OCI-LY1 (cell line): ENCODE results near the gene CNTNAP2.

Experiments
- CTCF ChIP-seq: fragments of 200-600 bp; sonication (generic), shearing (Covaris generic); IDR thresholded peaks from 2 replicates; pipeline ENCODE4 v1.5.1; 2017; ENCODE audit warnings: mild to moderate bottlenecking, antibody characterized with exemption, low read length, moderate library complexity, mixed read lengths
- EZH2 ChIP-seq: fragments of 200-600 bp; sonication (generic), shearing (Covaris generic); IDR thresholded peaks from 2 replicates; pipeline ENCODE4 v1.8.0; 2017; ENCODE audit warnings: borderline replicate concordance, mixed run types, mild to moderate bottlenecking, antibody characterized with exemption, low read length, moderate library complexity, mixed read lengths

DNA sequence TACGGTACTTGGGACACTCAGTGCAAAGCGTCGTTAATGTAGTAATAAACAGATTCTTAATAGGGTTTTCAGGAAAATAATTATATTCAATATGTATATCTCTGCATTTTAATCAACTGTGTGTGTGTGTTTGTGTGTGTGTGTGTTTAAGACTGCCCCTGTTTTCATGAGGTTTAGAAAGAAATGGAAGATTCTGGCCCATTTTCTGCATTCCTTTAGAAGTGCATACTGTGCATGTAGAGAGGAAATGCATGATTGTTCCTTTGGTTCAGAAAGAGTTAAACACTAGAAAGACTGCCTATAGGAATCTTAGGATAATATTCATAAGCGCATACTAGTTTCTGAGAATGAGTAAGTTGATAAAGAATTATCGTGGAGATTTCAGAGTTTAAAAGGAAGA, 975 bp downstream of the CNTNAP2 start:
- TF ChIP-seq CTCF (no peak), EZH2 (no peak)
